Nephron (organoid): ENCODE results near the gene EPHB2.
"Not testable (repeated sequence)": the region's sequence is repeated elsewhere in the genome, so short reads cannot be mapped to it uniquely, and the experiment has no call there.

Source experiments
- H3K27ac Mint-ChIP-seq, 3 experiments: 2 replicates each; pipeline ENCODE4 v1.8.0; 2020; ENCODE audit warnings: mixed read lengths in 3 of 3, mild to moderate bottlenecking in 2 of 3, moderate library complexity in 1 of 3
- H3K27me3 Mint-ChIP-seq: 2 replicates; pipeline ENCODE4 v1.8.0; 2021; ENCODE audit warnings: low read depth, mild to moderate bottlenecking, moderate library complexity, mixed read lengths
- H3K36me3 Mint-ChIP-seq: 2 replicates; pipeline ENCODE4 v1.8.0; 2020; ENCODE audit warnings: low read depth, mixed read lengths
- H3K4me1 Mint-ChIP-seq: 2 replicates; pipeline ENCODE4 v1.8.0; 2020; ENCODE audit warnings: mixed read lengths
- H3K4me3 Mint-ChIP-seq, 3 experiments: 2 replicates each; pipeline ENCODE4 v1.8.0; 2020; ENCODE audit warnings: mild to moderate bottlenecking in 3 of 3, mixed read lengths in 3 of 3, moderate library complexity in 2 of 3
- H3K9me3 Mint-ChIP-seq: 2 replicates; pipeline ENCODE4 v1.8.0; 2020; ENCODE audit warnings: mixed read lengths
- TF ChIP-seq, protein P1 (sequence below), 3 experiments: fragments of 200-600 bp; sonication (generic); IDR thresholded peaks; one replicate each; pipeline ENCODE4 v1.5.0; 2021; ENCODE audit warnings: antibody characterized with exemption in 3 of 3; ENCODE audit not compliant: unreplicated experiment in 3 of 3

Gene EPHB2

DNA sequence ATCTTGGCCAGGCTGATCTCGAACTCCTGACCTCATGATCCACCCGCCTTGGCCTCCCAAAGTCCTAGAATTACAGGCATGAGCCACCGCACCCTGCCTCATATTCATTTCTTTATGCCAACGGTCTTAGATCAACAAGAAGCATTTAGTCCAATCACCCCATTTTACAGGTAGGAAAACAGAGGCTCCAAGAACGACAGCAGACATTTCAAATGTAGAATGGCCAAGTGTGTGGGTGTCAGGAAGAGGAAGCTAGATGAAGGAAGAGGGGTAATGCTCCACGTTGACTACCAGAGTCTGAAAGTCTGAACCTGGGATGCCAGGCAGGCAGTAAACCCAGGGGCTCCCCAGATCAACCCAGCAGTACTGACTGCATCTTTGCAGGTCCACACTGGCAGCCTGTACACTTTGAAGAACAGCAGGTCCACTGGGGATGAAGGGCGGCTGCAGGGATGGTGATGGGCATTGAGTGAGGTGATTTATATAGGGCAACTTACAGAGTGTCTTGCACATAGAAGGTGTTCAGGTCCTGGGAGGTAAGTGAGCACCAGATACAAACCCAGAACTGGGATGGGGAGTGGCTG lies 120.2 kb downstream of the EPHB2 start:
- Mint-ChIP-seq H3K27ac (peak overlapping the region in 2 of 3 experiments; percentile 90 to 99), H3K36me3 (no peaks in the 10 kb centered on the region), H3K4me3 (no peak overlapping the region), H3K9me3 (no peaks in the 10 kb centered on the region), H3K27me3 (peaks cover 13% of the 10 kb centered on the region), H3K4me1 (peaks cover 72% of the 10 kb centered on the region)
- TF ChIP-seq, protein P1, sequence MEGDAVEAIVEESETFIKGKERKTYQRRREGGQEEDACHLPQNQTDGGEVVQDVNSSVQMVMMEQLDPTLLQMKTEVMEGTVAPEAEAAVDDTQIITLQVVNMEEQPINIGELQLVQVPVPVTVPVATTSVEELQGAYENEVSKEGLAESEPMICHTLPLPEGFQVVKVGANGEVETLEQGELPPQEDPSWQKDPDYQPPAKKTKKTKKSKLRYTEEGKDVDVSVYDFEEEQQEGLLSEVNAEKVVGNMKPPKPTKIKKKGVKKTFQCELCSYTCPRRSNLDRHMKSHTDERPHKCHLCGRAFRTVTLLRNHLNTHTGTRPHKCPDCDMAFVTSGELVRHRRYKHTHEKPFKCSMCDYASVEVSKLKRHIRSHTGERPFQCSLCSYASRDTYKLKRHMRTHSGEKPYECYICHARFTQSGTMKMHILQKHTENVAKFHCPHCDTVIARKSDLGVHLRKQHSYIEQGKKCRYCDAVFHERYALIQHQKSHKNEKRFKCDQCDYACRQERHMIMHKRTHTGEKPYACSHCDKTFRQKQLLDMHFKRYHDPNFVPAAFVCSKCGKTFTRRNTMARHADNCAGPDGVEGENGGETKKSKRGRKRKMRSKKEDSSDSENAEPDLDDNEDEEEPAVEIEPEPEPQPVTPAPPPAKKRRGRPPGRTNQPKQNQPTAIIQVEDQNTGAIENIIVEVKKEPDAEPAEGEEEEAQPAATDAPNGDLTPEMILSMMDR (IDR thresholded peaks at IDR 0.05; ENCODE audit: unreplicated experiment in 3 of 3), result no peak

GRCh38 chr1:22831729-22832413 lies 121.2 kb downstream of the EPHB2 start:
- Mint-ChIP-seq H3K9me3 (no peaks in the 10 kb centered on the region), H3K4me1 (peaks cover 73% of the 10 kb centered on the region), H3K36me3 (no peaks in the 10 kb centered on the region), H3K27me3 (peaks cover 13% of the 10 kb centered on the region), H3K4me3 (no peak overlapping the region), H3K27ac (peak overlapping the region in 1 of 3 experiments; percentile 99)
- TF ChIP-seq, protein P1 (IDR thresholded peaks at IDR 0.05; ENCODE audit: unreplicated experiment in 3 of 3), result no peak

DNA sequence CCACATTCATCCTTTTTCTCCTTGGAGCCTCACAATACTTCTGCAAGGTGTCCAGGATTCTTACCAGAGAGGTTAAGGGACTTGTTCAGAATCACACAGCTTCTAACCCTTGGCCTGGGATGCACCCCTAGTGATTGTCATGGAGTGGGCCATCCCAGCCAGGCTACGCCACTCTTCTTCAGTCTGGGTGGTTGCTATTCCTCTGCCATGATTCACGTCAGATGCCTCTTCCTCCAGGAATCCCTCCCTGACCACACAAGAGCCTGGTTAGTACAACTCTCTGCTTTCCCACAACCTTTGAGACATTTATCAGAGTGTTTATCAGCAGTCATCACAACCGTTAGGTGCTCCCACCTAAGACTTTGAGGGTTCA lies 121.8 kb downstream of the EPHB2 start:
- TF ChIP-seq, protein P1 (IDR thresholded peaks at IDR 0.05; ENCODE audit: unreplicated experiment in 3 of 3), result no peak
- Mint-ChIP-seq H3K4me3 (no peak overlapping the region), H3K4me1 (peaks cover 73% of the 10 kb centered on the region), H3K9me3 (no peaks in the 10 kb centered on the region), H3K27ac (peak overlapping the region in 1 of 3 experiments; percentile 11), H3K27me3 (peaks cover 14% of the 10 kb centered on the region), H3K36me3 (no peaks in the 10 kb centered on the region)

- H3K4me1 Mint-ChIP-seq, result peaks cover 72% of the 10 kb centered on the region
- TF ChIP-seq, protein P1 (IDR thresholded peaks at IDR 0.05; ENCODE audit: unreplicated experiment in 3 of 3), result no peak
- H3K27ac Mint-ChIP-seq, result peak overlapping the region in 1 of 3 experiments; percentile 0
- H3K9me3 Mint-ChIP-seq, result no peaks in the 10 kb centered on the region
- H3K4me3 Mint-ChIP-seq, result no peak overlapping the region
- peaks cover 16% of the 10 kb centered on the region for H3K27me3 Mint-ChIP-seq
- no peaks in the 10 kb centered on the region for H3K36me3 Mint-ChIP-seq
Measured at GRCh38 chr1:22833699-22834098, 123.1 kb downstream of the EPHB2 start.

GRCh38 chr1:22834420-22834819 lies 123.8 kb downstream of the EPHB2 start:
- H3K27ac Mint-ChIP-seq, H3K9me3 Mint-ChIP-seq, H3K4me3 Mint-ChIP-seq, H3K36me3 Mint-ChIP-seq: not testable (repeated sequence)
- peaks cover 16% of the 10 kb centered on the region for H3K27me3 Mint-ChIP-seq
- H3K4me1 Mint-ChIP-seq, result peaks cover 71% of the 10 kb centered on the region

DNA sequence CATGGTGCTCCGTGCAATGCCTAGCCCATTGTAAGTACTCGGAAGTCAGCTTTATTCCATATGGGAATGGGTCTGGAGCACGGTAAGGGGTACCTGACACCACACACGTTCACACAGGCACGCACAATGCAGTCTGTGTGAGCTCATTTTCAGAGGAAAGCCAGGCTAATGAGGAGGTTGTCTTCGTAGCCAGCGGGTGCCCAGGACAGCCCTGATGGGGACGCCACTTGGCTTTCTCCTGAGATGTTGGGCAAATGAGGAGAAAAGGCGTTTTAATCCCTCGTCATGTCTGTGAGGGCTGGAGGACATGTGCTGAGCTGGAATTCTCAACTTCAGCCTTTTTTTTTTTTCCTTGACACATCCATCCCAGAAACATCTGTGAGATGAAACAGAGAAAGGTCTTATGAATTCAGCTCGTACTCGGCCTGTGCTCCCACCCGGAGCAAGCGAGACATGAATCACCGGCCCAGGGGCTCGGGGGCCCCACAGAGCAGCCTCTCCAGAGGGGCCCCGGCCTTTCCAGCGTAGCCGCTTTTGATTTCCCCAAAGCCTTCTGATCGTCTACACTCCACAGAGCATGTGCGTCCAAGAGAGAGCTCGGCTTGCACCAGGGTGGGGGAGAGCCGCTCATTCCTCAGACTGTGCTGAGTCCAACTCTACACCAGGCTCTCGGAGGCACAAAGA lies 125.1 kb downstream of the EPHB2 start:
- Mint-ChIP-seq H3K27ac (peak overlapping the region; percentile 89 to 91 (median 90)), H3K9me3 (no peaks in the 10 kb centered on the region), H3K36me3 (no peaks in the 10 kb centered on the region), H3K4me1 (peaks cover 64% of the 10 kb centered on the region), H3K4me3 (peak overlapping the region in 1 of 3 experiments; percentile 31), H3K27me3 (peaks cover 16% of the 10 kb centered on the region)
- TF ChIP-seq, protein P1 (IDR thresholded peaks at IDR 0.05; ENCODE audit: unreplicated experiment in 3 of 3), result no peak
